ENCODE data around the gene NXPH1.
A peak's percentile ranks its signal among the peaks of the same experiment; 100 is the strongest.

Gene NXPH1

DNA sequence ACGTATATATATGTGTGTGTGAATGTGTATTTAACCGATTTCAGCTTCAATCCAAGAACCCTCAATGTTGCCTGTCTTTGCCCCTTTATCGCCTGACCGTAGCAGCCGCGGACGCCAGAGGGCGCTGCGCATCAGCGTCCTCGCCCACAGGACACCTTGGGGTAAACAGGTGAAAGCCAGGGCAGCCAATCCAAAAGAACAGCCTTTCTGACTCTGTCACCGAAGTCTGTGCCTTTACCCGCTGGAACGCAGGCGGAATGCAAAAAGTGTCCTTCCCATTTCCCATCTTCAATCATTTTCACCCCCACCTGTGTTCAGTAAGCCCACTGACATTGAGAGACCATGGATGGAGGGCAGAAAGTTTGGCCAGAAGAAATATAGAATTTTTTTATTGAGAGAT, 3.6 kb downstream of the NXPH1 start:
- no peak overlapping the region for H3K4me2 ChIP-seq (ENCODE audit: low read length)

DNA sequence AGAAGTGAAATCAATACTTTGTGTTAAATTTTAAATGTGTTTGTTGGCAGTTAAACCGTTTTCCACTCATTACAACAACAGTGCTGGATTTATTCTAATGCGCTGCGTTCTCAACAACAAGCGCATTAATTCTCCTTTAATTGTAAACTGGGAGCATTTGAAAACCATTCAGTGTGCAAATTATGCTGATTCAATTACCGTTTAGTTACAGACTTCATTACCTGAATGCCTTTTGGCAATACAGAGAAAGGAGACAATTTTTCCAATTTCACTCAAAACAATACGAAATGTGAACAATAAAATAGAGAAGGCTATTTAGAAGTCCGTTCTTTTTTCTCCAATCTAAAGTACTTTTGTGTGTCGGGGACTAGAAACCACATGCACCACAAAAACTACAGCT, 4.2 kb downstream of the NXPH1 start:
- H2AFZ ChIP-seq (ENCODE audit: insufficient read depth, low read length, poor library complexity): no peak overlapping the region
- H4K12ac ChIP-seq (ENCODE audit: low read depth, low read length): no peak overlapping the region
- H3K36me3 ChIP-seq (ENCODE audit: control insufficient read depth in 1 of 2, insufficient read depth in 2 of 2, low read length in 2 of 2): no peaks in the 10 kb centered on the region
- no peak overlapping the region for H3K9ac ChIP-seq (ENCODE audit: low read length)
- H2BK5ac ChIP-seq (ENCODE audit: low read depth, low read length, poor library complexity): no peak overlapping the region
- no peak overlapping the region for H3K4me2 ChIP-seq (ENCODE audit: low read length)
- H4K8ac ChIP-seq (ENCODE audit: low read depth, low read length): no peak overlapping the region
- H3K79me1 ChIP-seq (ENCODE audit: low read length): no peaks in the 10 kb centered on the region
- H3K4me3 ChIP-seq (ENCODE audit: low read depth, low read length): no peak overlapping the region
- H2AK5ac ChIP-seq (ENCODE audit: low read length): no peak overlapping the region
- WGBS (ENCODE audit: extremely low coverage, insufficient coverage, insufficient read length): no CpG with 5 or more reads among the region's 8 CpGs
- no peak overlapping the region for H3K4ac ChIP-seq (ENCODE audit: low read depth, low read length)
- no peak overlapping the region for H3K18ac ChIP-seq (ENCODE audit: low read length)
- no peak overlapping the region for H3K23ac ChIP-seq (ENCODE audit: low read length)
- DNase-seq: no peak
- H3K9me3 ChIP-seq (ENCODE audit: insufficient read depth, low read depth, low read length): peaks cover 5% of the 10 kb centered on the region
- no peak overlapping the region for H2BK120ac ChIP-seq (ENCODE audit: insufficient read depth, low read length, poor library complexity)
- H3K14ac ChIP-seq (ENCODE audit: low read length): no peak overlapping the region
- H3K27ac ChIP-seq (ENCODE audit: low read depth, low read length): no peak overlapping the region
- no peak overlapping the region for H4K91ac ChIP-seq (ENCODE audit: low read depth, low read length)
- peaks cover 74% of the 10 kb centered on the region for H3K27me3 ChIP-seq (ENCODE audit: insufficient read depth, low read length)
- H3K79me2 ChIP-seq (ENCODE audit: control insufficient read depth, insufficient read depth, low read length, poor library complexity): no peaks in the 10 kb centered on the region
- H3K4me1 ChIP-seq (ENCODE audit: control insufficient read depth in 1 of 2, insufficient read depth in 2 of 2, low read length in 2 of 2): peaks cover 6 to 18% of the 10 kb centered on the region in 2 experiments
- H2BK12ac ChIP-seq (ENCODE audit: low read length): no peak overlapping the region

More for the DNA sequence above, 3.6 kb downstream of the NXPH1 start:
- Histone ChIP-seq H4K8ac (ENCODE audit: low read depth, low read length) (no peak overlapping the region), H3K4me1 (ENCODE audit: control insufficient read depth in 1 of 2, insufficient read depth in 2 of 2, low read length in 2 of 2) (peaks cover 6 to 13% of the 10 kb centered on the region in 2 experiments), H3K79me2 (ENCODE audit: control insufficient read depth, insufficient read depth, low read length, poor library complexity) (no peaks in the 10 kb centered on the region), H4K91ac (ENCODE audit: low read depth, low read length) (no peak overlapping the region), H2BK5ac (ENCODE audit: low read depth, low read length, poor library complexity) (no peak overlapping the region), H2AFZ (ENCODE audit: insufficient read depth, low read length, poor library complexity) (no peak overlapping the region), H3K18ac (ENCODE audit: low read length) (no peak overlapping the region), H3K27ac (ENCODE audit: low read depth, low read length) (no peak overlapping the region), H2BK12ac (ENCODE audit: low read length) (no peak overlapping the region), H3K79me1 (ENCODE audit: low read length) (no peaks in the 10 kb centered on the region), H4K12ac (ENCODE audit: low read depth, low read length) (no peak overlapping the region), H2BK120ac (ENCODE audit: insufficient read depth, low read length, poor library complexity) (no peak overlapping the region), H3K9me3 (ENCODE audit: insufficient read depth, low read depth, low read length) (peaks cover 5% of the 10 kb centered on the region), H3K4me3 (ENCODE audit: low read depth, low read length) (no peak overlapping the region), H3K9ac (ENCODE audit: low read length) (no peak overlapping the region), H3K27me3 (ENCODE audit: insufficient read depth, low read length) (peaks cover 70% of the 10 kb centered on the region), H3K4ac (ENCODE audit: low read depth, low read length) (no peak overlapping the region), H2AK5ac (ENCODE audit: low read length) (no peak overlapping the region), H3K36me3 (ENCODE audit: control insufficient read depth in 1 of 2, insufficient read depth in 2 of 2, low read length in 2 of 2) (no peaks in the 10 kb centered on the region), H3K14ac (ENCODE audit: low read length) (no peak overlapping the region), H3K23ac (ENCODE audit: low read length) (no peak overlapping the region)
- WGBS (ENCODE audit: extremely low coverage, insufficient coverage, insufficient read length): no CpG with 5 or more reads among the region's 15 CpGs
- DNase-seq: peak; percentile 21 to 72

DNA sequence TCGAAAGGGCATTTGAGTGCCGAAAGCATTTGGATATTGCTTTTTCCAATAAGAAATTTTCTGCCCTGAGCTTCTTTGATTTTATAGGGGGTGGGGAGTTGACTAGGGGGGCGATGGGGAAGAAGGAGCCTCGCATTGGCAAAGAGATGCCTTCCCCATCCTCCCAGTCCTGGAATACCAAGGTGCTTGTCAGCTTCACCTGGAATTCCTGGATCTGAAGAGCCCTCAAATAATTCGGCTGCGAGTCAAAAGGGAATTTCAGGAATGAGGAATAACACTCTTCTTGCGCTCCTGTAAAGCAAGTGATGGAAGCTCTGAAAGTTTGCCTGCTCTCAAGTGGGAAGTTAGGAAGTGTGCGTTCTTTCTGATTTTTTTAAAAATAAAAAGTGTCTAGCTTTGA, 7.3 kb downstream of the NXPH1 start:
- H3K79me2 ChIP-seq (ENCODE audit: control insufficient read depth, insufficient read depth, low read length, poor library complexity): no peaks in the 10 kb centered on the region
- H3K4me1 ChIP-seq (ENCODE audit: control insufficient read depth in 1 of 2, insufficient read depth in 2 of 2, low read length in 2 of 2): peaks cover 6 to 16% of the 10 kb centered on the region in 2 experiments
- no CpG with 5 or more reads among the region's 8 CpGs for WGBS (ENCODE audit: extremely low coverage, insufficient coverage, insufficient read length)
- no peak for DNase-seq
- no peaks in the 10 kb centered on the region for H3K79me1 ChIP-seq (ENCODE audit: low read length)
- no peak overlapping the region for H3K18ac ChIP-seq (ENCODE audit: low read length)
- no peak overlapping the region for H3K4me3 ChIP-seq (ENCODE audit: low read depth, low read length)
- peaks cover 61% of the 10 kb centered on the region for H3K27me3 ChIP-seq (ENCODE audit: insufficient read depth, low read length)
- H4K12ac ChIP-seq (ENCODE audit: low read depth, low read length): no peak overlapping the region
- no peak overlapping the region for H3K23ac ChIP-seq (ENCODE audit: low read length)
- no peak overlapping the region for H4K91ac ChIP-seq (ENCODE audit: low read depth, low read length)
- no peak overlapping the region for H3K4me2 ChIP-seq (ENCODE audit: low read length)
- H4K8ac ChIP-seq (ENCODE audit: low read depth, low read length): no peak overlapping the region
- no peak overlapping the region for H2AK5ac ChIP-seq (ENCODE audit: low read length)
- H2BK12ac ChIP-seq (ENCODE audit: low read length): no peak overlapping the region
- no peaks in the 10 kb centered on the region for H3K36me3 ChIP-seq (ENCODE audit: control insufficient read depth in 1 of 2, insufficient read depth in 2 of 2, low read length in 2 of 2)
- no peak overlapping the region for H2BK5ac ChIP-seq (ENCODE audit: low read depth, low read length, poor library complexity)
- no peak overlapping the region for H2BK120ac ChIP-seq (ENCODE audit: insufficient read depth, low read length, poor library complexity)
- H2AFZ ChIP-seq (ENCODE audit: insufficient read depth, low read length, poor library complexity): no peak overlapping the region
- H3K9ac ChIP-seq (ENCODE audit: low read length): no peak overlapping the region
- no peak overlapping the region for H3K14ac ChIP-seq (ENCODE audit: low read length)
- H3K27ac ChIP-seq (ENCODE audit: low read depth, low read length): no peak overlapping the region
- peaks cover 2% of the 10 kb centered on the region for H3K9me3 ChIP-seq (ENCODE audit: insufficient read depth, low read depth, low read length)
- no peak overlapping the region for H3K4ac ChIP-seq (ENCODE audit: low read depth, low read length)

DNA sequence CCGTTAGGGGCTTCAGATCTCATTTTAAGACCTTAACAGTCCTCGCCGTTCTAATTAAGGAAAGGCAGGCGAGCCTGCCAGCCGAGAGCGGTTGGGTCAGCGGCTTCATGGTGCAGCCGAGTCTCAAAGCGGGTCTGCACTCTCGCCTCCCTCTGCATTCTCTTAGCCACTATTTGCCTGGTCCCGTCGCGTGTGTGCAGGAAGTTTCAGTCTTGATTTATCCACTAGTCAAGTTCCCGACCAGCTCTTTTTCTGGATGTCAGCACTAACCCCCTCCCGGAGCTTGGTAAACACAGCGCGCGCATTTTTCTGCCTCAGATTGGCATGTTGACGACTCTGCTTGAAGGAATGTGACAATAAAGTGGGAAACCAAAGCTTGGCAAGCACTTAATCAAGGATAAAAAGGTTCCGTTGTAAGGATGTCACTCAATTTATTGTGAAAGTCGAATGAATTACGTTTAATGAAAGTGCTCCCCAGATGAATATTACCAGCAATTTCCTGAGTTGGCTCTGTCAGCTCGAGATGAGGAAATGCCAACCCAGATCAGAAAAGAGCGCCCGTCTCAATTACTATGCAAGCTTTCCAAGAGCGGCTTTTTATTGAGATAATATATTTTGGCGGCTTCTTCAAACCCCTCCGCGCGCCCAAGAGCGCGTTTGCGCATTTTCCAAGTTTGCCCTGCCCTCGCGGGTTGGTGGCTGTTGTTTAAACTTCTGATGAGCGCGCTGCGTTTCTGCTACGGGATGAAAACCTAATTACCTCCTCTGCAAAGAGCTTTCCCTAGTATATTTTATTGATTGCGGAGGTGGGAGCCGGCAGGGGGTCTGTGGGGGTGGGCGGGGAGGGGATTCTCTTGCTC, 7.9 kb downstream of the NXPH1 start:
- Histone ChIP-seq H3K79me1 (ENCODE audit: low read length) (no peaks in the 10 kb centered on the region), H3K27ac (ENCODE audit: low read depth, low read length) (no peak overlapping the region), H3K14ac (ENCODE audit: low read length) (no peak overlapping the region), H3K79me2 (ENCODE audit: control insufficient read depth, insufficient read depth, low read length, poor library complexity) (no peaks in the 10 kb centered on the region), H2BK12ac (ENCODE audit: low read length) (no peak overlapping the region), H2BK120ac (ENCODE audit: insufficient read depth, low read length, poor library complexity) (no peak overlapping the region), H4K8ac (ENCODE audit: low read depth, low read length) (no peak overlapping the region), H2AK5ac (ENCODE audit: low read length) (no peak overlapping the region), H3K4me2 (ENCODE audit: low read length) (peak overlapping the region; percentile 1), H2AFZ (ENCODE audit: insufficient read depth, low read length, poor library complexity) (no peak overlapping the region), H3K4me1 (ENCODE audit: control insufficient read depth in 1 of 2, insufficient read depth in 2 of 2, low read length in 2 of 2) (peaks cover 6 to 16% of the 10 kb centered on the region in 2 experiments), H3K4ac (ENCODE audit: low read depth, low read length) (no peak overlapping the region), H3K4me3 (ENCODE audit: low read depth, low read length) (no peak overlapping the region), H3K27me3 (ENCODE audit: insufficient read depth, low read length) (peaks cover 55% of the 10 kb centered on the region), H3K18ac (ENCODE audit: low read length) (no peak overlapping the region), H4K12ac (ENCODE audit: low read depth, low read length) (no peak overlapping the region), H2BK5ac (ENCODE audit: low read depth, low read length, poor library complexity) (no peak overlapping the region), H3K23ac (ENCODE audit: low read length) (no peak overlapping the region), H3K9me3 (ENCODE audit: insufficient read depth, low read depth, low read length) (peaks cover 2% of the 10 kb centered on the region), H4K91ac (ENCODE audit: low read depth, low read length) (no peak overlapping the region), H3K9ac (ENCODE audit: low read length) (no peak overlapping the region), H3K36me3 (ENCODE audit: control insufficient read depth in 1 of 2, insufficient read depth in 2 of 2, low read length in 2 of 2) (no peaks in the 10 kb centered on the region)
- no peak for DNase-seq
- WGBS (ENCODE audit: extremely low coverage, insufficient coverage, insufficient read length): no CpG with 5 or more reads among the region's 42 CpGs
